GM12872 (cell line): ENCODE data around the gene ADGRL3.

Experiments
- CTCF ChIP-seq: IDR thresholded peaks from 3 replicates; pipeline ENCODE4 v1.5.1; 2011; ENCODE audit warnings: low read depth, mild to moderate bottlenecking, low read length, moderate library complexity; ENCODE audit not compliant: insufficient read depth

The ADGRL3 gene

GRCh38 chr4:61200187-61200915 is at the start of gene ADGRL3:
TSS of gene ADGRL3 (plus strand) at chr4:61200326.
- no peak for TF ChIP-seq CTCF

- TF ChIP-seq CTCF, result no peak
These were observed 47.7 kb upstream of the ADGRL3 start for GRCh38 chr4:61152433-61152832.

- no peak for TF ChIP-seq CTCF
These were observed 39.6 kb upstream of the ADGRL3 start for GRCh38 chr4:61160478-61160877.

GRCh38 chr4:61162116-61162515 is 38.0 kb upstream of the ADGRL3 start:
- TF ChIP-seq CTCF, result no peak

- TF ChIP-seq CTCF, result no peak
These were observed 26.3 kb upstream of the ADGRL3 start for GRCh38 chr4:61173799-61174198.

GRCh38 chr4:61175495-61175894 is 24.6 kb upstream of the ADGRL3 start:
- TF ChIP-seq CTCF, result no peak

GRCh38 chr4:61177367-61177766 is 22.8 kb upstream of the ADGRL3 start:
- TF ChIP-seq CTCF, result no peak
